ENCODE data around the gene ARHGEF12. TPM values are rescaled to one million over a fixed set of nuclear protein-coding genes. Genes with fewer than 3 reads are reported as not detected.

The ARHGEF12 gene
- total and polyA plus RNA-seq, 4 donors: 19.0 to 243 (median 55.6) TPM

GRCh38 chr11:120385110-120385509, 48.9 kb downstream of the ARHGEF12 start:
- Histone ChIP-seq H3K27me3 (ENCODE audit: control insufficient read depth in 3 of 3, insufficient read depth in 3 of 3, low read length in 2 of 3) (no peaks in the 10 kb centered on the region), H3K4me1 (ENCODE audit: control insufficient read depth in 5 of 5, insufficient read depth in 5 of 5, low read length in 5 of 5) (peaks cover 0 to 28% (median 1%) of the 10 kb centered on the region in 5 donors), H3K27ac (ENCODE audit: low read depth in 1 of 2, low read length in 1 of 2) (no peak overlapping the region), H3K36me3 (ENCODE audit: control insufficient read depth in 4 of 4, insufficient read depth in 4 of 4, low read length in 4 of 4) (no peaks in the 10 kb centered on the region), H3K9me3 (ENCODE audit: control insufficient read depth in 4 of 4, insufficient read depth in 3 of 4, low read length in 3 of 4) (no peaks in the 10 kb centered on the region), H3K4me3 (no peak overlapping the region), H3K9ac (ENCODE audit: insufficient read depth in 1 of 2, low read length in 2 of 2) (no peak overlapping the region)
- WGBS, 2 donors: 77 to 85% methylated on average over 5 of the region's 5 CpGs
- ATAC-seq (ENCODE audit: insufficient read depth, low FRiP score): no peak
- no peak for TF ChIP-seq CTCF (IDR thresholded peaks at IDR 0.05; ENCODE audit: control extremely low read depth, extremely low read depth)
- no peak for DNase-seq

GRCh38 chr11:120385655-120386054, 49.4 kb downstream of the ARHGEF12 start:
- Histone ChIP-seq H3K27me3 (ENCODE audit: control insufficient read depth in 3 of 3, insufficient read depth in 3 of 3, low read length in 2 of 3) (no peaks in the 10 kb centered on the region), H3K4me1 (ENCODE audit: control insufficient read depth in 5 of 5, insufficient read depth in 5 of 5, low read length in 5 of 5) (peaks cover 0 to 27% (median 1%) of the 10 kb centered on the region in 5 donors), H3K9ac (ENCODE audit: insufficient read depth in 1 of 2, low read length in 2 of 2) (no peak overlapping the region), H3K4me3 (no peak overlapping the region), H3K36me3 (ENCODE audit: control insufficient read depth in 4 of 4, insufficient read depth in 4 of 4, low read length in 4 of 4) (no peaks in the 10 kb centered on the region), H3K27ac (ENCODE audit: low read depth in 1 of 2, low read length in 1 of 2) (no peak overlapping the region), H3K9me3 (ENCODE audit: control insufficient read depth in 4 of 4, insufficient read depth in 3 of 4, low read length in 3 of 4) (no peaks in the 10 kb centered on the region)
- ATAC-seq (ENCODE audit: insufficient read depth, low FRiP score): no peak
- 73 to 84% methylated on average over 2 of the region's 2 CpGs for WGBS, 2 donors
- no peak for DNase-seq
- TF ChIP-seq CTCF (IDR thresholded peaks at IDR 0.05; ENCODE audit: control extremely low read depth, extremely low read depth): no peak

- Histone ChIP-seq H3K4me1 (ENCODE audit: control insufficient read depth in 5 of 5, insufficient read depth in 5 of 5, low read length in 5 of 5) (peaks cover 0 to 26% (median 1%) of the 10 kb centered on the region in 5 donors), H3K27ac (ENCODE audit: low read depth in 1 of 2, low read length in 1 of 2) (no peak overlapping the region), H3K36me3 (ENCODE audit: control insufficient read depth in 4 of 4, insufficient read depth in 4 of 4, low read length in 4 of 4) (no peaks in the 10 kb centered on the region), H3K9ac (ENCODE audit: insufficient read depth in 1 of 2, low read length in 2 of 2) (no peak overlapping the region), H3K9me3 (ENCODE audit: control insufficient read depth in 4 of 4, insufficient read depth in 3 of 4, low read length in 3 of 4) (no peaks in the 10 kb centered on the region), H3K4me3 (no peak overlapping the region), H3K27me3 (ENCODE audit: control insufficient read depth in 3 of 3, insufficient read depth in 3 of 3, low read length in 2 of 3) (no peaks in the 10 kb centered on the region)
- DNase-seq (no peak), ATAC-seq (ENCODE audit: insufficient read depth, low FRiP score) (no peak)
- TF ChIP-seq CTCF (IDR thresholded peaks at IDR 0.05; ENCODE audit: control extremely low read depth, extremely low read depth): no peak
- 93 to 97% methylated on average over 1 of the region's 1 CpG for WGBS, 2 donors
Measured at GRCh38 chr11:120386318-120386717, 50.1 kb downstream of the ARHGEF12 start.

GRCh38 chr11:120386774-120387371, 50.7 kb downstream of the ARHGEF12 start:
- Histone ChIP-seq H3K9ac (ENCODE audit: insufficient read depth in 1 of 2, low read length in 2 of 2) (no peak overlapping the region), H3K27ac (ENCODE audit: low read depth in 1 of 2, low read length in 1 of 2) (no peak overlapping the region), H3K9me3 (ENCODE audit: control insufficient read depth in 4 of 4, insufficient read depth in 3 of 4, low read length in 3 of 4) (no peaks in the 10 kb centered on the region), H3K36me3 (ENCODE audit: control insufficient read depth in 4 of 4, insufficient read depth in 4 of 4, low read length in 4 of 4) (no peaks in the 10 kb centered on the region), H3K4me3 (no peak overlapping the region), H3K4me1 (ENCODE audit: control insufficient read depth in 5 of 5, insufficient read depth in 5 of 5, low read length in 5 of 5) (peaks cover 0 to 25% (median 0%) of the 10 kb centered on the region in 5 donors), H3K27me3 (ENCODE audit: control insufficient read depth in 3 of 3, insufficient read depth in 3 of 3, low read length in 2 of 3) (no peaks in the 10 kb centered on the region)
- no peak for DNase-seq
- WGBS, 2 donors: 69 to 72% methylated on average over 2 of the region's 2 CpGs
- no peak for ATAC-seq (ENCODE audit: insufficient read depth, low FRiP score)
- TF ChIP-seq CTCF (IDR thresholded peaks at IDR 0.05; ENCODE audit: control extremely low read depth, extremely low read depth): no peak

Measured in lung (tissue), 12 donors.